Neutrophil (primary cell): Measurements from ENCODE around the gene COX7A2.

ENCODE experiments used
- H3K27ac ChIP-seq: fragments of 200-600 bp; sonication (generic); 2 replicates; pipeline ENCODE4 v1.5.1; 2016; ENCODE audit warnings: mild to moderate bottlenecking, moderate library complexity
- H3K27me3 ChIP-seq: fragments of 200-600 bp; sonication (generic); 2 replicates; pipeline ENCODE4 v1.6.0; 2016; ENCODE audit warnings: mild to moderate bottlenecking
- H3K36me3 ChIP-seq: fragments of 200-600 bp; sonication (generic); 2 replicates; pipeline ENCODE4 v1.5.1; 2017
- H3K4me1 ChIP-seq, 2 experiments: fragments of 200-600 bp in 1 of 2; sonication (generic) in 1 of 2; 1 replicate in 1 of 2; 2 replicates in 1 of 2; pipeline versions ENCODE4 v1.5.1 to v1.6.1; 2013 to 2016; ENCODE audit warnings: low read depth in 1 of 2, low read length in 1 of 2, mild to moderate bottlenecking in 1 of 2, moderate library complexity in 1 of 2; ENCODE audit not compliant: control insufficient read depth in 1 of 2, insufficient read depth in 1 of 2
- H3K4me3 ChIP-seq, 2 experiments: fragments of 200-600 bp in 1 of 2; sonication (generic) in 1 of 2; 1 replicate in 1 of 2; 2 replicates in 1 of 2; pipeline ENCODE4 v1.5.1; 2013 to 2016; ENCODE audit warnings: low read depth in 1 of 2, low read length in 1 of 2, mild to moderate bottlenecking in 1 of 2, moderate library complexity in 1 of 2
- H3K9me3 ChIP-seq: fragments of 200-600 bp; sonication (generic); 2 replicates; pipeline ENCODE4 v1.5.1; 2016
- TF ChIP-seq, protein P1 (sequence below): fragments of 200-600 bp; sonication (generic); IDR thresholded peaks from 2 replicates; pipeline ENCODE4 v1.5.1; 2016; ENCODE audit warnings: antibody characterized with exemption

Gene COX7A2

GRCh38 chr6:75243333-75244062, at the start of gene COX7A2:
Gene COX7A2, minus strand, starts transcription at chr6:75243801. Its CDS starts 67 bp downstream, at chr6:75243734.
- Histone ChIP-seq H3K9me3 (no peaks in the 10 kb centered on the region), H3K36me3 (peaks cover 29% of the 10 kb centered on the region), H3K4me3 (peak within 1 kb of the TSS; percentile 76 to 82), H3K27ac (peak within 1 kb of the TSS; percentile 94), H3K27me3 (peaks cover 31% of the 10 kb centered on the region), H3K4me1 (peaks cover 9 to 16% of the 10 kb centered on the region in 2 experiments)
- TF ChIP-seq, protein P1, sequence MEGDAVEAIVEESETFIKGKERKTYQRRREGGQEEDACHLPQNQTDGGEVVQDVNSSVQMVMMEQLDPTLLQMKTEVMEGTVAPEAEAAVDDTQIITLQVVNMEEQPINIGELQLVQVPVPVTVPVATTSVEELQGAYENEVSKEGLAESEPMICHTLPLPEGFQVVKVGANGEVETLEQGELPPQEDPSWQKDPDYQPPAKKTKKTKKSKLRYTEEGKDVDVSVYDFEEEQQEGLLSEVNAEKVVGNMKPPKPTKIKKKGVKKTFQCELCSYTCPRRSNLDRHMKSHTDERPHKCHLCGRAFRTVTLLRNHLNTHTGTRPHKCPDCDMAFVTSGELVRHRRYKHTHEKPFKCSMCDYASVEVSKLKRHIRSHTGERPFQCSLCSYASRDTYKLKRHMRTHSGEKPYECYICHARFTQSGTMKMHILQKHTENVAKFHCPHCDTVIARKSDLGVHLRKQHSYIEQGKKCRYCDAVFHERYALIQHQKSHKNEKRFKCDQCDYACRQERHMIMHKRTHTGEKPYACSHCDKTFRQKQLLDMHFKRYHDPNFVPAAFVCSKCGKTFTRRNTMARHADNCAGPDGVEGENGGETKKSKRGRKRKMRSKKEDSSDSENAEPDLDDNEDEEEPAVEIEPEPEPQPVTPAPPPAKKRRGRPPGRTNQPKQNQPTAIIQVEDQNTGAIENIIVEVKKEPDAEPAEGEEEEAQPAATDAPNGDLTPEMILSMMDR, result no peak

GRCh38 chr6:75292555-75292954, 49.0 kb upstream of the COX7A2 start:
- Histone ChIP-seq H3K9me3 (no peaks in the 10 kb centered on the region), H3K4me3 (no peak overlapping the region), H3K27me3 (no peaks in the 10 kb centered on the region), H3K4me1 (peaks cover 2 to 4% of the 10 kb centered on the region in 2 experiments), H3K27ac (no peak overlapping the region), H3K36me3 (no peaks in the 10 kb centered on the region)
- TF ChIP-seq, protein P1, result no peak

- TF ChIP-seq, protein P1, result no peak
- Histone ChIP-seq H3K9me3 (no peaks in the 10 kb centered on the region), H3K4me3 (no peak overlapping the region), H3K27me3 (no peaks in the 10 kb centered on the region), H3K27ac (no peak overlapping the region), H3K36me3 (no peaks in the 10 kb centered on the region), H3K4me1 (peaks cover 7 to 10% of the 10 kb centered on the region in 2 experiments)
Measured at GRCh38 chr6:75291744-75292143, 48.1 kb upstream of the COX7A2 start.

GRCh38 chr6:75291331-75291730, 47.7 kb upstream of the COX7A2 start:
- TF ChIP-seq, protein P1, result no peak
- H3K4me1 ChIP-seq, result peaks cover 9 to 12% of the 10 kb centered on the region in 2 experiments
- H3K27ac ChIP-seq, result no peak overlapping the region
- H3K27me3 ChIP-seq, result no peaks in the 10 kb centered on the region
- no peak overlapping the region for H3K4me3 ChIP-seq
- H3K9me3 ChIP-seq, result no peaks in the 10 kb centered on the region
- H3K36me3 ChIP-seq, result no peaks in the 10 kb centered on the region

DNA sequence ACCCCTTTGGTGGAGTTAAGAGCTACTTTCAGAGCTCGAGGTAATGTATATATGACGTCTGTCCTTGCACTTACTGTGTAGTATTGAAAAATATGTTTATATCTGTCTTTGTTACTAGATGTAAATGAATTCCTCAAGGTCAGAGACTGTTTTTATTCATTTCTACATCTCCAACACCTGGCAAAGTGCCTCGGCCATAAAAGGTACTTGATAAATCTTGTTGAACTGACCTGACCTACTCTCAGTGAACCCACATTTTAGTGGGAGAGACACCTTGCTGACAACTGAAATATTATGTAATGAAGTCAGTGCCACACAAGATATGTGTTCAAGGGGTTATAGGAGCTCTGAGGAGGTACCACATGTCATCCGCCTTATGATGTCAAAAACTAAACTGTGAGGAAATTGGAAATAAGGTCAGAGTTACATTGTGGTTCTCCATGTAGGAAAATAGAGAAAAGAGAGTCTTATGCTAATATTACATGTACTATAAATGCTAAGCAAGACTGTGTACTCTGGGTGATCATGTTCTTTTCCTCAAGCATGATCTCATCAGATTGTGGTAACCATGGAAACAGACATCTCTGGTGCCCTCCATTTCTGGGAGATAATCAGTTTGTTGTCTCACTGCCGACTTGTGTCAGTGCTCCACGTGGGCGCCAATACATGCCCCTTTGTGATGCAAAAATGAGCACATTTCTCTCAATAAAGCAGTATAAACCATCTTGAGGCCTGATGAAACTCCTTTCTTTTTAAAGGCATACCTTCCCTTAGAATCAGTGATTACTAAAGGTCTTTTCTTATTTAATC, 46.7 kb upstream of the COX7A2 start:
- TF ChIP-seq, protein P1, result no peak
- no peaks in the 10 kb centered on the region for H3K27me3 ChIP-seq
- H3K9me3 ChIP-seq, result no peaks in the 10 kb centered on the region
- H3K4me3 ChIP-seq, result no peak overlapping the region
- H3K4me1 ChIP-seq, result peaks cover 19 to 22% of the 10 kb centered on the region in 2 experiments
- H3K27ac ChIP-seq, result no peak overlapping the region
- no peaks in the 10 kb centered on the region for H3K36me3 ChIP-seq
